ENCODE measurements around the gene MICAL3.

Gene MICAL3

DNA sequence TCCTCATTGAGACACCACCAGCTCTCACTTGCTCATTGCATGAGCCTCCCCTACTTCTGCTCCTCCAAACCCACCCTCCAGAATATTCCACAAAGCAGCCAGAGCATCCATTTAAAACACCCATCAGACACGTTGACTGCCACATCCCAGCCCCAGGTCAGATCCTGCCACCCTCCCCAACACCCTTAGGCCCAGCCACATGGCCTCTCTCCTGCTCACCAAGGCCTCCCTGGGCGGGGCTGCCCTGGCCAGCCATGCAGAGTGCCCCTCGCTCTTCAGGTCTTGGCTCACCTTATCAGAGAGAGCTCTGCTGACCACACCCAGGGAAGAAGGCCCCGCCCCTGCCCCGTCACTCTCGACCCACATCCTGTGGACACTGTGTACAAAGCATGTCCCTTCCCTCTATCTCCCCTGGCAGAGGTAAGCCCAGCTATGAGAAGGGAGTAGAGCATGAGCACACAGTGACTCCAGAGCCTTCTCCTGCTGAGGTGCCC, 106.8 kb downstream of the MICAL3 start:
- in situ Hi-C loops (cut with HindIII; ENCODE audit: low sequenced_read_pairs), result no loop called here

DNA sequence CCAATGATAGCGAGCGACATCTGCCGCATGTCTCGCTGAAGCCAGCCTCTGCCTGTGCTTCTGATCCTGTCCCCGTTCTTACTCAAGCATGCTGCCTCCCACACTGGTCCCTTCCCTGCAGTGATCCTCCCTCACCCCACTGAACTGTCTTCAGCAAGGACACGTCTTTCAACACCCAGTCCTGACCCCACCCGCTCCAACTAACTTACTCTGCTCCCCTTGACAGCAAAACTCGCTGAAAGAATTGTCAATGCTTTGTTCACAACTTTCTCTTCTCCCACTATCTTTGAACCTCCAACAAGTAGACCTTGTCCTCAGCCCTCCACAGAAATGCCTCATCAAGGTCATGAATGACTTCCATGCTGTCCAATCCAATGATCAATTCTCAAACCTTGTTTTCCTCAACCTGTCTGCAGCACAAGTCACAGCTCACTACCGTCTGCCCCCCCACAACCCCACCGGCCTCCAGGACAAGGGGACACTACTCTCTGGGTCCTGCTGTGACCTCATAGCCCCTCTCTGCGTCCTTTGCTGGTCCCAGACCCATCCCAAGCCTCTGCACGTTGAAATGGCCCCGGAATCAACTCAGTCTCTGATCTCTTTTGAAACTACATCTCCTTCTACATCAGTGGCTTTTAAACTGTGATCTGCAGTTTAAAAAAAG, 108.0 kb downstream of the MICAL3 start:
- in situ Hi-C loops (cut with HindIII; ENCODE audit: low sequenced_read_pairs), result no loop called here

GRCh38 chr22:17915676-17916075, 108.7 kb downstream of the MICAL3 start:
- in situ Hi-C loops (cut with HindIII; ENCODE audit: low sequenced_read_pairs), result no loop called here

DNA sequence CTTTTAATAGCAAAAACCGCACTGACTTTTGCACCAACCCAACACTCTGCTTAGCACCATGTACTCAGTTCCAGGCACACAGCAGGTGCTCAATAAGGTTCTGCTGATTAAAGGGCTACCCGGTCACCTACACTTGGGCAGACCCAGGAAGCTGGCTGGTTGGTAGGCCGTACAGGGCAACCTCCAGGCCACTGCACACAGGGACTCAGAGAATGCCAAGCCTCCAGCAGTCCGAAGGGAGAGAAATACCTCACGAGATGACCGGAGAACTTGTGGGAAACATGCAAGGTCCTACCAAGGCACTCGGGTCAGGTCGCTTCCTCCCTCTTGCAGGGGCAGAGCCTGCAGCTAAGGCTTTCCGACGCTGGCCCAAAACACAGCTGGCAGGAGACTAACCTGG, 109.2 kb downstream of the MICAL3 start:
- in situ Hi-C loops (cut with HindIII; ENCODE audit: low sequenced_read_pairs), result no loop called here

- in situ Hi-C loops (cut with HindIII; ENCODE audit: low sequenced_read_pairs), result loop anchor here (5.0 kb wide), 1 partner anchor 88 kb away; no protein-coding TSS in a partner anchor
Observed at GRCh38 chr22:17914474-17914873, 109.9 kb downstream of the MICAL3 start.

- in situ Hi-C loops (cut with HindIII; ENCODE audit: low sequenced_read_pairs), result loop anchor here (5.0 kb wide), 1 partner anchor 88 kb away; no protein-coding TSS in a partner anchor
Observed at GRCh38 chr22:17913801-17914347, 110.5 kb downstream of the MICAL3 start.

GRCh38 chr22:17912945-17913721, 111.2 kb downstream of the MICAL3 start:
- in situ Hi-C loops (cut with HindIII; ENCODE audit: low sequenced_read_pairs), result loop anchor here (5.0 kb wide), 1 partner anchor 89 kb away; no protein-coding TSS in a partner anchor

- in situ Hi-C loops (cut with HindIII; ENCODE audit: low sequenced_read_pairs), result loop anchor here (5.0 kb wide), 1 partner anchor 90 kb away; no protein-coding TSS in a partner anchor
Observed at GRCh38 chr22:17911887-17912286, 112.5 kb downstream of the MICAL3 start.

GRCh38 chr22:17911312-17911705, 113.1 kb downstream of the MICAL3 start:
- in situ Hi-C loops (cut with HindIII; ENCODE audit: low sequenced_read_pairs), result loop anchor here (5.0 kb wide), 1 partner anchor 91 kb away; no protein-coding TSS in a partner anchor

DNA sequence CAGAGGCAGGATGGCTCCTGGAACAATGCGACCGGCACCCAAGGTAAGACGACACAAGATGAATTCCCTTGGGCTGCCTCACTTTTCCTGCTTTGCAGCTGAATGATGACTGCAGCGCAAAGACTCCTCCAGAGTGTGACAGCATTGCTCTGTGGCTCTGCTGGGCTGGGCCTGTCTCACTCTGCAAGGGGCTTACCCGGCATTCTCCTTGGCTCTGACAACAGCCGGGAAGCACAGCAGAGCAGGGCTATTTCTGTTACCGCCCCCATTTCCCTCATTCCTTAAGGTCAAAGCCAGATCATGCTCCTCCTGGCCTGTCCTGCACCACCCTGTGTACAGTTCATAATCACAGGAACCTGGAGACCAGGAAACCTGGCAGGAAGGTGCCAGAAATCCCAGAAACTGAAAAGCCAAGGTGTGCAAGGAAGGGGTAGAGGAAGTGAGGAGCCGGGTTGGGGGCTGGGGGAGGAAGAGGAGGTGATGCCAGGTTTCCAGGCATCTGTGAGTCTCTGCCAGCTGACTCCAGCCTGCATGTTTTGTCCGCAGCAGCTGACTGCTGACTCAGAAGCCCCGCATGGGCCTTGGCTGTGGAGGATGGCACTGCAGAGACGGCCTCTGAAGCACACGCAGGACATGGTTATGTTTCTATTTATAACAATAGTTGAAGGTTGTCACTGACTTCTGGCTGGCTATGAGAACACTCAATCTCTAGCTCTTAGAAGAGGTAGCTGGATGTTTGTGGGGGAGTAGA, 113.6 kb downstream of the MICAL3 start:
- in situ Hi-C loops (cut with HindIII; ENCODE audit: low sequenced_read_pairs), result loop anchor here (5.0 kb wide), 1 partner anchor 92 kb away; no protein-coding TSS in a partner anchor

DNA sequence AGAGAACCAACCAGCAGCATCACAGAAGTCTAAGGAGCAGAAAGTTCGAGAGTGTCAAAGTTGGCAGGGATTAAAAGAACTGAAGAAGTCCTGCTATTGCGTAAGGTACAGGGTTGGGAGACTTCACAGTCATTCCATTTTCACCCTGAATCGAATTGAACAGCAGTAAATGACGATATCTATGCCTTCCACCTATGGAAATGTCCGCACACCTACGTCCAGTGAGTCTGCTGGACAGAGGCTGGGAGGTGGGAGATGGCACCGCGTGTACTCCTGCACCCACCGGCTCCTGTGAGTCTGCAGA, 116.7 kb downstream of the MICAL3 start:
- in situ Hi-C loops (cut with HindIII; ENCODE audit: low sequenced_read_pairs), result no loop called here

DNA sequence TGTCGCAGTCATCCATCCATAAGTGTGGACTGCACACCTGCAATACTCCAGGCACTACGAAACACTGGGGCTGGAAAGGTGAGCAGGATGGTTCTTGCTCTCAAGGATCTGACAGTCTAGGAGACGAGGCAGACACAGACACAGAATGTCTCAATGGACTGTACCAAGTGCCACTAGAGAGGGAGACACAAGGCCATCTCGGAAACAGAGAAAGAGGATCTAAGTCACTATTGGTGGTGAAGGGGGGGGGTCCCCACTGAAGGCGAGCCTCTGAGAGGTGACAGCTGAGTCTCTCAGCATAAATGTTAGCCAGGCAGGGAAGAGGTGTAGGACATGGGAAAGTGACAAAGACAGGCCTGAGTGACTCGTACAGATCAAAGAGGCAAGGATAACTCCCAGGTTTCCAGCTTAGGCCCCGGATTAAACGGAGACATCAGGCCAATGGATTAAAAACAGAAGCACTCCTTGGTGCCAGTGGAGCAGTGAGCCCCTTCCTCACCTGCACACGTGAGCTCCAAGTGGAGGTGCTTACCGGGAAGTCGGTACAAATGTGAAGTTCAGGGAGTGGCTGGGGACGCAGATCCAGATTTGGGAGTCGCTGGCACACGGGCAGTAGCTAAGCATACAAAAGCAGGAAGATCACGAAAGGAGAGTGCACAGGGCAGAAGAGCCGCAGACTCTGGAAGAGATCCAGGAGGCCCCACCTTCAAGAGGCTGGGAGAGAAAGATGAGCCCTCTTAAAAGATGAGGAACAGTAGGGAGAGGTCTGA, 117.2 kb downstream of the MICAL3 start:
- in situ Hi-C loops (cut with HindIII; ENCODE audit: low sequenced_read_pairs), result no loop called here

DNA sequence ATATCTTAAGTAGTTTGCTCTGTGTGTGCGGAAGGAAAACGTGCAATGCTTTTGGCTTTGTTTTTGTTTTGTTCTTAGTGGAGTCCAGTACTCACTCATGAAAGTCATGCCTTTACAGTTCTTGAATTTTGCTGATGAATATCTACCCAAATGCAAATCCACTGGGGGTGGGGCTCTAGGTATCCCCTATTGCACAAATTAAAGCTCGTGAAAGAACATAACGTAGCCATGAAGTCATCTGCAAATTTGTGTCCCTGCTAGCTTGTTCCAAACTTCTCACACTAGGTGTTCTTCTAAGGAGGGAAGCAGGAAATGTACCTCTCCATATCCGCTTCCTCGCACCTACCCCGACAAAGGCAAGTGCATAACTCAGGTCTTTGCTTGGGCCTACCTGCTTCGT, 118.9 kb downstream of the MICAL3 start:
- in situ Hi-C loops (cut with HindIII; ENCODE audit: low sequenced_read_pairs), result no loop called here

DNA sequence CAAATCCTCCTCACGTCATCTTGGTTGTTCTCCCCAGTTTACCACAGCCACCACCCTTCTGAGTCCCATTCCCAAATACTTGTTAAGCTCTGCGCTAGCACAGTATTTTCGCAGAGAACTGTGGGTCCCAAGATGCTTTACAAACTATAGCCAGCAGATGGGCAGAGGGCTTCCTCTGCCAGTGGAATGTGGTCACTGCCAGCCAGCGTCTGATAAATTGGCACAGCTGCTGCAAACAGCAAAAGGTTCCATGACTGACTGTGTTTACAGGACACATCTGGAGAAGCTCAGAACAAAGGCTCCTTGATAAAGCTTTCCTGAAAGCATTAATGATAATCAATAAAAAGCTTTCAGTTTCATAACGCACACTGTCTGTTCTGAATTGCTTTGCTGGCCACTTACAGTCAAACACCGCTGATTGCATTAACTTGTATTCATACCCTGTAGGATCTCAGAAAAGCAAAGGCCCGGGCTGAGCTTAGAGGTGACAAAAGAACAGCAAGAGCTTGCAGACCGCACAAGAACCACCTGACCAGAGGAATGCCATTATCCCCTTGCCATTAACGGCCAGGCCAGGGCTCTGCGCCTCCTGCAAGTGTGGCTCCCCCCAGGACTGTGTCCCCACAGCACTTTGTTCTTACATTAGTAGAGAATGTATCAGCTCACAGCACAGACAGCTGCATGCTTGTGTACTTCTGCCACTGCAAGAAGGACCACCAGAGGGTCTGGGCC, 120.6 kb downstream of the MICAL3 start:
- in situ Hi-C loops (cut with HindIII; ENCODE audit: low sequenced_read_pairs), result no loop called here

DNA sequence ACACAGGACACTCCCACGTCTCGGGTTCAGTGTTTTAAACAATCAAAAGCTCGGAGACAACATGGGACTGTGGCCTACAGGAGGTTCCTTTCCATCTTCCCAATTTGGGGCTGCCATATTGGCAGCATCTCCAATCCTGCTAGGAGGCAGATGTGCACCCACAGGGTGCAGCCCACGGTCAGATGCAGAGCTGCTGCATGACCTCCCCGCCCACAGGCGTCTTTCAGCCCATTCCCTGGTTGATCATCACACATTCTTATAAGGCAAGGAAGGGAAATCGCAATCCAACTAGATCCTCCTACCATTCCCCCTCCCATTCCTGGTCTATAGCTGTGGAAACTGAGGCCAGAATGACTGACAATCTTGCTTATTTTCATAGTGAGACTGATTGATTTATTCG, 121.4 kb downstream of the MICAL3 start:
- in situ Hi-C loops (cut with HindIII; ENCODE audit: low sequenced_read_pairs), result no loop called here

- in situ Hi-C loops (cut with HindIII; ENCODE audit: low sequenced_read_pairs), result no loop called here
Observed at GRCh38 chr22:17898375-17898774, 126.0 kb downstream of the MICAL3 start.

- in situ Hi-C loops (cut with HindIII; ENCODE audit: low sequenced_read_pairs), result no loop called here
Observed at GRCh38 chr22:17897858-17898257, 126.5 kb downstream of the MICAL3 start.

DNA sequence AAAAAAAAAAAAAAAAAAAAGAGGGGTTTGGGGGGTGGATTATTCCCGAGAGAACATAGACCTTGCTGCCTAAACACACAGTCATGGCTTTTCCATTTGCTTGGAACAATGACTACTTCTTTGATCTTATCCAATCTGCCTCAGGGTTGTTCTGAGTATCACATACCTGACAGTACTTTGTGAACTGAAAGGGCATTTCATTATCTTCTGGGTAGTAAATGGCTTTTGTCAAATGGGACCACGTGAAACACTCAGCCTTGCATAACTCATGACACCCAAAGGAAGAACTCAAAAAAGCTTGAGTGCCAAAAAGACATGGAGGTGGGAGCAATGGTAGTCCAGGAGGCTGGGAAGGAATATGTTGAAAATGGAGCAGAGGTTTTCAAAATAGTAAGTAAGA, 126.9 kb downstream of the MICAL3 start:
- in situ Hi-C loops (cut with HindIII; ENCODE audit: low sequenced_read_pairs), result no loop called here

DNA sequence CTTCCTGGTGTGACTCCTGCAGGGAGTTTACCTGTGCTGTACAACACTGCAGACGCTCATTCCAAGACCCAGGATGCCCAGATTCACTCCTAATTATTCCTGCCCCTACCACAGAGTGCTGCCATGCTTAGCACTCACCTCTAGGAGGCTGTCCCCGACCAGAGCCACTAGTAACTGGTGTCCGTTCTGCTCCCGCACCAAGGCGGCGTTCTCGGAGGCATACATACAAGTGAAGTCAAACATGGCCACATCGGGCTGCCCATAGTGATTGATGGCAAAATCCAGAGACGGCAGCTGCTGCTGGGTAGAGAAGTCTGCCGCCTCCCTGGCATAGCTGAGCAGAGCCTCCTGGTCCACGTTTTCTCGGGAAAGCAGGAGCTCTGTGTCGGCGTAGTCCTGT, 127.8 kb downstream of the MICAL3 start:
- in situ Hi-C loops (cut with HindIII; ENCODE audit: low sequenced_read_pairs), result no loop called here
